HG03060 (cell line): ENCODE results near the gene B3GAT2.
"Not testable (repeated sequence)": the region's sequence is repeated elsewhere in the genome, so short reads cannot be mapped to it uniquely, and the experiment has no call there.

ENCODE experiments used
- ATAC-seq: cut with Tn5 transposase; IDR thresholded peaks from one replicate; pipeline ENCODE4 v1.9.1; 2021; ENCODE audit warnings: low read depth, moderate number of reproducible peaks; ENCODE audit not compliant: unreplicated experiment

B3GAT2 gene

GRCh38 chr6:70956451-70957283 lies at the start of gene B3GAT2:
TSS of gene B3GAT2 (minus strand) at chr6:70957060. CDS start at chr6:70956429, 631 bp downstream.
- ATAC-seq: no peak

- ATAC-seq: no peak
Measured at GRCh38 chr6:70998148-70998547, 41.3 kb upstream of the B3GAT2 start.

GRCh38 chr6:70997379-70997778 lies 40.5 kb upstream of the B3GAT2 start:
- no peak for ATAC-seq

GRCh38 chr6:70996106-70996505 lies 39.2 kb upstream of the B3GAT2 start:
- ATAC-seq: no peak

- no peak for ATAC-seq
Measured at GRCh38 chr6:70995411-70995810, 38.6 kb upstream of the B3GAT2 start.

GRCh38 chr6:70991253-70991652 lies 34.4 kb upstream of the B3GAT2 start:
- ATAC-seq: no peak

GRCh38 chr6:70985156-70985555 lies 28.3 kb upstream of the B3GAT2 start:
- ATAC-seq: no peak

GRCh38 chr6:70982747-70983146 lies 25.9 kb upstream of the B3GAT2 start:
- ATAC-seq: no peak

GRCh38 chr6:70980727-70981126 lies 23.9 kb upstream of the B3GAT2 start:
- ATAC-seq: no peak

- no peak for ATAC-seq
Measured at GRCh38 chr6:70973604-70974003, 16.7 kb upstream of the B3GAT2 start.

- ATAC-seq: no peak
Measured at GRCh38 chr6:70967049-70967448, 10.2 kb upstream of the B3GAT2 start.

- no peak for ATAC-seq
Measured at GRCh38 chr6:70957284-70957617, 391 bp upstream of the B3GAT2 start.

GRCh38 chr6:70956191-70956450 lies 739 bp downstream of the B3GAT2 start:
- no peak for ATAC-seq

- ATAC-seq: peak; percentile 71
Measured at GRCh38 chr6:70955441-70956190, 1.2 kb downstream of the B3GAT2 start.

GRCh38 chr6:70954750-70955149 lies 2.1 kb downstream of the B3GAT2 start:
- no peak for ATAC-seq

GRCh38 chr6:70954176-70954575 lies 2.7 kb downstream of the B3GAT2 start:
- ATAC-seq: no peak

- no peak for ATAC-seq
Measured at GRCh38 chr6:70952608-70953165, 4.2 kb downstream of the B3GAT2 start.

- ATAC-seq: not testable (repeated sequence)
Measured at GRCh38 chr6:70944321-70944720, 12.5 kb downstream of the B3GAT2 start.

GRCh38 chr6:70933853-70934252 lies 23.0 kb downstream of the B3GAT2 start:
- no peak for ATAC-seq

- no peak for ATAC-seq
Measured at GRCh38 chr6:70905742-70906141, 51.1 kb downstream of the B3GAT2 start.

GRCh38 chr6:70903665-70904452 lies 53.0 kb downstream of the B3GAT2 start:
- ATAC-seq: no peak
